SK-N-MC (cell line): ENCODE results near the gene EGFL7.

Source experiments
- DNase-seq: peaks from one replicate; pipeline ENCODE4 v3.0.0-alpha.2; 2011; ENCODE audit warnings: low read depth, low spot score
- H3K27ac ChIP-seq: fragments of 200-600 bp; sonication (generic); 2 replicates; pipeline ENCODE4 v1.5.1; 2016; ENCODE audit warnings: mixed run types
- H3K36me3 ChIP-seq: fragments of 200-600 bp; sonication (generic); 2 replicates; pipeline ENCODE4 v1.6.1; 2017; ENCODE audit warnings: antibody characterized with exemption, low read length, mixed read lengths; ENCODE audit not compliant: insufficient read depth
- H3K4me3 ChIP-seq: fragments of 200-600 bp; sonication (generic); 2 replicates; pipeline ENCODE4 v1.5.1; 2016
- H3K9ac ChIP-seq: fragments of 200-600 bp; sonication (generic); 2 replicates; pipeline ENCODE4 v1.8.0; 2017; ENCODE audit warnings: mixed run types, mixed read lengths; ENCODE audit not compliant: insufficient read length
- H3K9me3 ChIP-seq: fragments of 200-600 bp; sonication (generic); 2 replicates; pipeline ENCODE4 v1.6.1; 2017; ENCODE audit warnings: low read depth, mild to moderate bottlenecking, antibody characterized with exemption, low read length, moderate library complexity, mixed read lengths
- EZH2 ChIP-seq: fragments of 200-600 bp; sonication (generic); IDR thresholded peaks from one replicate; pipeline ENCODE4 v1.6.1; 2017; ENCODE audit warnings: antibody characterized with exemption
- FOXP2 ChIP-seq: optimal IDR thresholded peaks from 2 replicates; pipeline ENCODE3; 2011; ENCODE audit warnings: mild to moderate bottlenecking, moderate library complexity; ENCODE audit not compliant: insufficient read depth; ENCODE audit errors: extremely low read length, control extremely low read depth
- POLR2AphosphoS5 ChIP-seq: IDR thresholded peaks from 2 replicates; pipeline ENCODE4 v1.6.1; 2012; ENCODE audit warnings: mild to moderate bottlenecking, low read depth, low read length, borderline replicate concordance

EGFL7 gene

DNA sequence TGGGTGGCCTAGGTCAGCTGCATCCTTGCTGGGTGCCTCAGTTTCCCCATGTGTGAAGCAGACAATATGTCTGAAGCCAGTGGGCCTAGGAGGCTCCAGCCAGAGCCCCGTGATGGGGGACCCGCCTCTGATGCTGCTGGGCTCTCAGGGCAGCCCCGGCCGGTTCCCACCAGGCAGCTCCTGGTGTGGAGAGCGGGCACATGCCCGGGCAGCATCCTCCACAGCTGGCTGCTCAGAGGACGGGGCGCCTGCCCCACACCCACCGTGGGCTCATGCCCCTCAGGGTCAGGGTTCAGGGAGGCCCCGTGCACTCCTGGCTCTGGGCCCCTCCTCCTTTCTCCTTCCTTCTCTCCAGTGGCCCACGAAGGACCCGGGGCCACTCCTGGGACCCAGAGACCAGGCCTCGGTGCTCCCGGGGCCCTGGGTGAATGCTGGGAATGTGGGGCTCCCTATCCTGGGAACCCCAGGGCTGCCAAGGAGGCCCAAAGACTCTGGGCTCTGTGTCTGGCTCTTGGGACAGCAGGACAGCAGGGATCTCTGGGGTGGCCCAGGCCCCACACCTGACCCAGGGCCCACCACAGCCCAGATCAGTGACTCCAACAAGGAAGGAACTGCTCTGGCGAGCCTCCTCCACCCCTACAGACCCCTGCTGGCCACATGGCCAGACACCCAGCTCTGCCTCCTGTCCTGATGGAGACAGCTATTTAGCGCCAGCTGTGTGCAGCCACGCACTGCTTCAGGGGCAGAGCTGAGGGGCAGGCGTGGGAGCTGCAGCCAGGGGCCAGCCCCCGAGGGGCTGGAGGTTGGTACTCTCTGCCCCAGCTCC, 39.5 kb upstream of the EGFL7 start:
- no peak for DNase-seq
- no peaks in the 10 kb centered on the region for H3K36me3 ChIP-seq
- no peak overlapping the region for H3K4me3 ChIP-seq
- no peak overlapping the region for H3K9ac ChIP-seq
- no peaks in the 10 kb centered on the region for H3K9me3 ChIP-seq
- no peak overlapping the region for H3K27ac ChIP-seq
- no peak for TF ChIP-seq EZH2
- TF ChIP-seq POLR2AphosphoS5: no peak
- TF ChIP-seq FOXP2: no peak

DNA sequence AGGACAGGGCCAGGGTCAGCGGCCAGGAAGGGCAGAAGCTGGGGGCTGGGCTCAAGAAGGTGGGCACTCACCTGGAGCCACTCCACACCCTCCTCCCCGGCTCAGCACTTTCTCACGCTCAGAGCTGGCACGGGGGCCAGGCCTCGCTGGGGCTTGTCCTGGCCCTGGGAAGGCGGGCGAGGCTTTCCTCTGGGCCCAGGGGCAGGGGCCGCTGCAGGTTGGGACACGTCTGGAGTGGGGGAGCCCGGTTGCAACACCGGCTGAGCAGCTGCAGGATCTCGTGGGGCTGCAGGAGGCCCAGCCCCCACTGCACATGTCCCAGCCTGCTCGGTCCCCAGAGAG, 38.9 kb upstream of the EGFL7 start:
- H3K4me3 ChIP-seq: no peak overlapping the region
- no peak overlapping the region for H3K9ac ChIP-seq
- no peaks in the 10 kb centered on the region for H3K36me3 ChIP-seq
- DNase-seq: no peak
- no peak for TF ChIP-seq POLR2AphosphoS5
- TF ChIP-seq FOXP2: no peak
- TF ChIP-seq EZH2: no peak
- H3K9me3 ChIP-seq: no peaks in the 10 kb centered on the region
- H3K27ac ChIP-seq: no peak overlapping the region

DNA sequence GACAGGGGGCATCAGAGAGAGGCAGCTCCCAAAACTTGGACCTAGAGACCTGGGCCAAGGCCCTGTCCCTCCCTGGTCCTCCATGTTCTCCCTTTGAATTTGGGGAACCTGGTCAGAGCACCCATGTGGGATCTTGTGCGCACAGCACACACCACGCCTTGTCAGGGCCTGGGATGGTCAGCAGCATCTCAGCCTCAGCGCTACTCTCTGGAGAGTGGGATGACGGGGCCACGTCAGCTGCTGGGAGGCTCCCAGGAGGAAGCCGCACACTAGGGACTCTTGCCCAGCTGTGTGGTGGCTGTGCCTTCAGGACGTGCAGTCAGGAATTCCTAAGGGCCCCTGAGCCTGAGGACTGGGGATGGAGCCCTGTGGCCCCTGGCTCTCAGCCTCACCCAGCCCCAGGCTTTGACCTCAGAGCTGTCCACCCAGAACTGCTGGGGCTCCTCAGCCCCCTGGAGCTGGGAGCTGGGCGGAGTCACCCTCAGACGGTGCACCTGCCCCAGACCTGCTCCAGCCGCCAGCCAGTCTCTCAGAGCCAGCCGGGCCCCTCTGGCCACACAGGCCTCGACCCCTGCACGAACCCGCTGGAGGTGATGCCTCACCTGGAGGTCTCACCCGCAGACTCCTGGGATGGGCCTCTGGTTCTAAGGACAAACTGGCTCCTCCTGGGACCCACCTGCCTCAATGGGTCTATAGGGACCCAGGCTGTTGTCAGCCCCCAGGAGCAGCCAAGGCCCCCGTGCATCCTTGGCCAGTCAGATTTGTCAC, 38.3 kb upstream of the EGFL7 start:
- no peak for TF ChIP-seq EZH2
- TF ChIP-seq FOXP2: no peak
- TF ChIP-seq POLR2AphosphoS5: no peak
- no peak overlapping the region for H3K4me3 ChIP-seq
- no peak for DNase-seq
- H3K27ac ChIP-seq: no peak overlapping the region
- no peak overlapping the region for H3K9ac ChIP-seq
- H3K9me3 ChIP-seq: no peaks in the 10 kb centered on the region
- H3K36me3 ChIP-seq: no peaks in the 10 kb centered on the region

DNA sequence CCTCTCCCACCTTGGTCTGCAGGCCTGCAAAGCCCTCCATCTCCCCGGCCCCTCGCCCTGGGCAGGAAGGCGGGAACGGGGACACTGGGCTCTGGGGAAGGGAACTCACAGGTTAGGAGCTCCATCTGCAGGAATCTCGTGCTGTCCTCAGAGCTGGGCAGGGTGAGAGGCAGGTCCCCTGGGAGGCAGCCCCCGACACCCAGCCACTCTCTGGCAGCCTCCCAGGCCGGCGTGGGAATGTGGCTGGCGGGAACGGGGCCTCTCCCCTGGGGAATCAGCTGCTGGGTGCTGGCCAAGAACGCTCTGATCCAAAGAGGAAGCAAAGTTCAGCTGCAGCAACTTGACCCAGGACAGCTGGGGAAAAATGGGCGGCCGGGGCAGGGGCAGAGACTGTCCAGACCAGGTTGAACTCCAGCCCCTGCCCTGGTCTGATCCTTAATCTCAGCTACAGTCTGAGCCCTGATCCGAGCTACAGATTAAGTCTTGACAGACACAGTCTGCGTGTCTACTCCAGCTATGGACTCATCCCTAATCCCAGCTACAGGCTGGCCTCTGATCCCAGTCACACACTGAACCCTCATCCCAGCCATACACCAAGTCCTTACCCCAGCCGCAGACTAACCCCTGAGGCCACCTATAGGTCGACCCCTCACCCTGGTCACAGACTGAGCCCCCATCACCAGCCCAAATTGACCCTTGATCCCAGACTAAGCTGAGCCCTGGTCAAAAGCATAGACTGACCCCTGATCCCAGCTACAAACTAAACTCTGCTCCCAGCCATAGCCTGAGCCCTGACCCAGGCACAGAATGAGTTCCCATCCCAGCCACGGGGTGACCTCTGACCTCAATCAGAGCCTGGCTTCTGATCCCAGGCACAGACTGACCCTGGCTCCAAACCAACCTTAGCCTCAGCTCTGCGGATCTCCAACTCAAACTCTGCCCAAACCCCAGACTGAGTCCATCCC, 37.3 kb upstream of the EGFL7 start:
- no peak for TF ChIP-seq POLR2AphosphoS5
- no peak for TF ChIP-seq EZH2
- TF ChIP-seq FOXP2: no peak
- Histone ChIP-seq H3K9ac (no peak overlapping the region), H3K9me3 (no peaks in the 10 kb centered on the region), H3K36me3 (no peaks in the 10 kb centered on the region), H3K27ac (no peak overlapping the region), H3K4me3 (no peak overlapping the region)
- no peak for DNase-seq

DNA sequence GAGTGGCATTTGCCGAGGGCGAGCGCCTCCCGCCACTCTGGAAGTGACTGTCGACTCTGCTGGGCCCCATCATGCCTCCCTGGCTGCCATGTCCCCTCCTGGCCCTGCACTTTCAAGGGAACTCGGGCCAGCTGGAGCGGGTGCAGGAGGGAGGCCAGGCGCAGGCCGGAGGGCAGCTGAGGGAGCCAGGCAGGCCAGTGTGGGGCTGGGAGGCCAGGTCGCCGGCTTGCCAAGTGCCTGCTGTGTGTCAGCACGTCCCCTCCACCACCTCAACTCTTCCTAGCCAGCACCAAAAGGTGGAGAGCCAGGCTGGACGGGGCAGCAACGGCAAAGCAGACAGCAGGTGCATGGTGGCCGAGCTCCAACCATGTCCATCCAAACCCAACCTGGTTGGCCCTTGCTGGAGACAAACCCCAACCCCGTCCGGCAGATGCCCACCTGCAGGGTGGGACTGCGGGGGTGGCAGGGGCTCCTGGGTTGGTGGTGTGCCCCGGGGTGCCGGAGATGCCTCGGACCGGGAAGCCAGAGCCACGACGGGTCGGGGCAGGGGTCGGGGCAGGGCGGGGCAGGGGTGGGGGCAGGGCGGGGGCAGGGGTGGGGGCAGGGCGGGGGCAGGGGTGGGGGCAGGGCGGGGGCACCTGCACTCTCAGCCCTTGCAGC, 36.5 kb upstream of the EGFL7 start:
- Histone ChIP-seq H3K9ac (no peak overlapping the region), H3K36me3 (no peaks in the 10 kb centered on the region), H3K4me3 (no peak overlapping the region), H3K27ac (no peak overlapping the region), H3K9me3 (no peaks in the 10 kb centered on the region)
- no peak for DNase-seq
- no peak for TF ChIP-seq POLR2AphosphoS5
- no peak for TF ChIP-seq EZH2
- TF ChIP-seq FOXP2: no peak

DNA sequence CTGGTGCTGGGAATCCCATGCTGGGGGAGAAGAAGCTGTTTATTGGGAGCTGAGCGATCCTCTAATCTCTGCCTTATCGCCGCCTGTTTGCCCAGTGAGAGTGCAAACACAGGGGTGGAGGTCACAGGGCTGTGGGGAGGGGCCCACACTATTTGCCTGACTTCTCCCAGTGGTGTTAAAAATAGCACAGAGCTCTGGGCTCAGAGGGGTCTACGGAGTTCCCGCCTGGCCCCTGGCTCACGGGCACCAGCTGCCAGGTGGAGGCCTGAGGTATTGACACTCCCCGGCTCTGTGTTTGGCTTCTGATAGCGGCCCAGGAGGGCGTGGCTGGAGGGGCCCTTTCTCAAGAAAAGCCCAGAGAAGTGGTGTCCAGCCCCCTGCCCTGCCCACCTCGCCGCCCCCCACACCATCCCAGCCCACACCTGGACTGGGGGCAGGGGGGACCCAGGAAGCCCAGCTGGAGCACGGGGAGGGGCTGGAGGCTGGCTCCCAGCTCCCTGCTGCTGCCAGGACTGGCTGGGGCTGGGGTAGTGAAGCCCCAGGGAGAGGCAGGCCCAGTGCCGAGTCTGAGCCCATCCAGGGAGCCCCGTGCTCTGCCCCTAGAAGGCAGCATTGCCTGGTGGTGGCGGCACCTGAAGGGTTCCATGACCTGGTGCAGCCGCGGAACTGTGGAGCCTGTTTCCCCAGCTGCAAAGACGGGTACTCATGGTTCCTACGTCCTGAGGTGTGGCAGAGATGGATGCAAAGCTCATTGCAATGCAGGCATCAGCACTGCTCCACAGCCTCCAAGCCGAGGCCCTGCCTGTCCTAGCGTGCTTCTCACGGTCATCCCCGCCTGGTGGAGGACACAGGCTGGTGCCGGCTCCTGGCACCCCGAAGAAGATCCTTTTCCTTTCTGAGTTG, 35.7 kb upstream of the EGFL7 start:
- Histone ChIP-seq H3K4me3 (no peak overlapping the region), H3K27ac (no peak overlapping the region), H3K36me3 (no peaks in the 10 kb centered on the region), H3K9ac (no peak overlapping the region), H3K9me3 (no peaks in the 10 kb centered on the region)
- no peak for DNase-seq
- TF ChIP-seq EZH2 (no peak), POLR2AphosphoS5 (no peak), FOXP2 (no peak)

DNA sequence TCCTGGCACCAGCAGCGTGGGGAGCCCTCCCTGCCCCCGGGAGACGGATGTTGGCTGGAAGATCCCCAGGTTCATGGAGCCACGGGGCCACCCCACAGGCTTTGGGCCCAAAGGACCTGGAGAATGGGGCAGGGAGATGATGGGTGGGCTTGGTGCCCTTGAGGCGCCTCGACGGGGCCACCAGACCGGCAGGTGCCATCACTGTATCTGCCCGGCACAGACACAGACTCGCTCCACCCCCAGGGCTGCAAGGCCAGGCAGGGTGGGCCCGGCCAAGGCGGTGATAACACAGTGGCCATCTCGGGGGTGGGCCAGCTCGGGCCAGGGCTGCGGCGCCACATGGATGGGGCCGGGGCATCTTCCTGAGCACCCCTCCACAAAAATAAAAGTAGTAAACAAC, 35.0 kb upstream of the EGFL7 start:
- Histone ChIP-seq H3K9me3 (no peaks in the 10 kb centered on the region), H3K9ac (no peak overlapping the region), H3K4me3 (no peak overlapping the region), H3K36me3 (no peaks in the 10 kb centered on the region), H3K27ac (no peak overlapping the region)
- DNase-seq: no peak
- no peak for TF ChIP-seq EZH2
- TF ChIP-seq FOXP2: no peak
- TF ChIP-seq POLR2AphosphoS5: no peak
